Mesodermal cell (in vitro differentiated cells): ENCODE results near the gene NPHS1.

Experiments used
- H3K27ac ChIP-seq: 2 replicates; pipeline ENCODE4 v1.7.0; 2013; ENCODE audit warnings: mild to moderate bottlenecking, low read depth, low read length, moderate library complexity; ENCODE audit not compliant: severe bottlenecking
- H3K36me3 ChIP-seq: 2 replicates; pipeline ENCODE4 v1.7.1; 2013; ENCODE audit warnings: mild to moderate bottlenecking, low read length, moderate library complexity; ENCODE audit not compliant: control insufficient read depth, insufficient read depth
- H3K4me1 ChIP-seq: one replicate; pipeline ENCODE4 v1.7.1; 2013; ENCODE audit warnings: mild to moderate bottlenecking, low read length; ENCODE audit not compliant: insufficient read depth, control insufficient read depth, poor library complexity, severe bottlenecking
- H3K4me3 ChIP-seq: 2 replicates; pipeline ENCODE4 v1.7.0; 2013; ENCODE audit warnings: low read length, control low read depth, mild to moderate bottlenecking; ENCODE audit not compliant: insufficient read depth, poor library complexity, severe bottlenecking; ENCODE audit errors: extremely low read depth
- H3K9me3 ChIP-seq: 2 replicates; pipeline ENCODE4 v1.7.1; 2013; ENCODE audit warnings: mild to moderate bottlenecking, low read length, moderate library complexity; ENCODE audit not compliant: control insufficient read depth
- WGBS, 2 experiments: methylation state at CpG; one replicate each; pipeline ENCODE4 v1.1.5; 2013; ENCODE audit warnings: missing lambda C conversion rate in 2 of 2; ENCODE audit not compliant: insufficient coverage in 2 of 2; 5-methylcytosine and 5-hydroxymethylcytosine counted together

Gene NPHS1

DNA sequence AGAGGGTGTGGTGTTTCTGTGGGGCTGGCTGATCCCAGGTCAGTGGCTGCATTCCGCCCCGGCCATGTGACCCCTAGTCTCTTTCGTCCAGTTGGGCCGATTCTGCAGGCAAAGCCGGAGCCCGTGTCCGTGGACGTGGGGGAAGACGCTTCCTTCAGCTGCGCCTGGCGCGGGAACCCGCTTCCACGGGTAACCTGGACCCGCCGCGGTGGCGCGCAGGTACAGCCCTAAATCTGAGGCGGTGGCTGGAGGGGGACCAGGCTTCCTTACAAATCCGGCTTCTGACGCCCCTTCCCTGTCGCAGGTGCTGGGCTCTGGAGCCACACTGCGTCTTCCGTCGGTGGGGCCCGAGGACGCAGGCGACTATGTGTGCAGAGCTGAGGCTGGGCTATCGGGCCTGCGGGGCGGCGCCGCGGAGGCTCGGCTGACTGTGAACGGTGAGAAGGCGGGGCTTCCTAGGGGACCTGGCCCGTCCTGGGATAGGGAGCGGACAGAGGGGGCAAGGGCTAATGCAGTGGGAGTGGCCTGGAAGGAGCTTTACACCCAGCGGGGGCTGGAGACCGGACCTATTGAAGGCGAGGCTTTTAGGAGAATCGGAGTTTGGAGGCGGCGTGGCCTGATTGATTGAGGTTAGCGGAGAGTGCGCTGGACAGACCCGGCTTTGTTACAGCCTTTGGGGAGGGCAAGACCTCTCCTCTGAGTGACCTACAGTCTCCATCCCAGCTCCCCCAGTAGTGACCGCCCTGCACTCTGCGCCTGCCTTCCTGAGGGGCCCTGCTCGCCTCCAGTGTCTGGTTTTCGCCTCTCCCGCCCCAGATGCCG is 8.7 kb upstream of the NPHS1 start:
- Histone ChIP-seq H3K36me3 (no peaks in the 10 kb centered on the region), H3K27ac (no peak overlapping the region), H3K9me3 (no peaks in the 10 kb centered on the region), H3K4me1 (peaks cover 6% of the 10 kb centered on the region), H3K4me3 (peak overlapping the region; percentile 22)
- WGBS, 2 experiments: 4 to 8% methylated on average over 52 to 53 of the region's 55 CpGs

DNA sequence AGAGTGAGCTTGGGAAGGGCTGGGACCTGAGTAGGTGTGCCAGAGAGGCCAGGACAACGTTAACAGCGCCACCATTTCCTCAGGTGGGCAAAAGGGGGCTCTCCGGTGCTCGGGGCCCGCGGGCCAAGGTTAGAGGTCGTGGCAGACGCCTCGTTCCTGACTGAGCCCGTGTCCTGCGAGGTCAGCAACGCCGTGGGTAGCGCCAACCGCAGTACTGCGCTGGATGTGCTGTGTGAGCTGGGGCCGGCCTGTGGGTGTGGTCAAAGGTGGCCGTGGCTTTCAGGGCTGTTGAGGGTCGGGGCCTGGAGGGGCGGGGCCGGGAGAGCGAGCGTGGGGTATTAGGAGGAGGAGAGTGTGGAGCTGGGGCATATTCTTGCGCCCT is 8.1 kb upstream of the NPHS1 start:
- Histone ChIP-seq H3K4me1 (peaks cover 11% of the 10 kb centered on the region), H3K9me3 (no peaks in the 10 kb centered on the region), H3K4me3 (no peak overlapping the region), H3K36me3 (no peaks in the 10 kb centered on the region), H3K27ac (no peak overlapping the region)
- 9 to 10% methylated on average over 20 to 22 of the region's 24 CpGs for WGBS, 2 experiments

DNA sequence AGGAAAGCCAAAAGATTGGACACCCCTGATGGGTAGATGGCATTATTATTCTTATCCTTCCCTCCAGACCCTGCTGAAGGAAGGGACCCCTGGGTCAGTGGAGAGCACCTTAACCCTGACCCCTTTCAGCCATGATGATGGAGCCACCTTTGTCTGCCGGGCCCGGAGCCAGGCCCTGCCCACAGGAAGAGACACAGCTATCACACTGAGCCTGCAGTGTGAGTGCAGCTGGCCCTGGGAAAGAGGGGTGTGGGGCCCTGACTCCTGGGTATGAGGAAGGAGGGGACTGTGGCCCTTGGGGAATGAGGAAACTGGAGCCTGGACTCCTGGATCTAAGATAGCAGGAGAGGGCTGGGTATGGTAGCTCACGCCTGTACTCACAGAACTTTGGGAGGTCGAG is 7.1 kb upstream of the NPHS1 start:
- H3K9me3 ChIP-seq: no peaks in the 10 kb centered on the region
- H3K4me3 ChIP-seq: no peak overlapping the region
- no peaks in the 10 kb centered on the region for H3K36me3 ChIP-seq
- 81 to 94% methylated on average over 2 to 4 of the region's 4 CpGs for WGBS, 2 experiments
- H3K27ac ChIP-seq: no peak overlapping the region
- H3K4me1 ChIP-seq: peaks cover 11% of the 10 kb centered on the region

DNA sequence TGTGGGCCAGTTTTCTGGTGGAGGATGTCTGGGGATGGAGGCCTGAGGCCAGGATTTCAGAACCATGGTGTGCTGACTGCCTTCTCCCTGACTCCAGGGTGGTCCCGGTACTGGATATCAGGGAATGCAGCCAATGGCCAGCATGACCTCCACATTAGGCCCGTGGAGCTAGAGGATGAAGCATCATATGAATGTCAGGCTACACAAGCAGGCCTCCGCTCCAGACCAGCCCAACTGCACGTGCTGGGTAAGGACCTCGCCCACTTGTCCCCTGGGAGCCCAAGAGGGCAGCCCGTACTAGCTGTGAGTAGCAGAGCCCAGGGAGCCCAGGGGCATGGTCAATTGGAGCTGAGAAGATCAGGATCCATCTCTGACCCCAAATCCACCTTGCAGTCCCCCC is 6.0 kb upstream of the NPHS1 start:
- H3K9me3 ChIP-seq: no peaks in the 10 kb centered on the region
- H3K4me3 ChIP-seq: no peak overlapping the region
- peaks cover 11% of the 10 kb centered on the region for H3K4me1 ChIP-seq
- no peaks in the 10 kb centered on the region for H3K36me3 ChIP-seq
- WGBS, 2 experiments: 85 to 88% methylated on average over 5 to 6 of the region's 6 CpGs
- no peak overlapping the region for H3K27ac ChIP-seq

DNA sequence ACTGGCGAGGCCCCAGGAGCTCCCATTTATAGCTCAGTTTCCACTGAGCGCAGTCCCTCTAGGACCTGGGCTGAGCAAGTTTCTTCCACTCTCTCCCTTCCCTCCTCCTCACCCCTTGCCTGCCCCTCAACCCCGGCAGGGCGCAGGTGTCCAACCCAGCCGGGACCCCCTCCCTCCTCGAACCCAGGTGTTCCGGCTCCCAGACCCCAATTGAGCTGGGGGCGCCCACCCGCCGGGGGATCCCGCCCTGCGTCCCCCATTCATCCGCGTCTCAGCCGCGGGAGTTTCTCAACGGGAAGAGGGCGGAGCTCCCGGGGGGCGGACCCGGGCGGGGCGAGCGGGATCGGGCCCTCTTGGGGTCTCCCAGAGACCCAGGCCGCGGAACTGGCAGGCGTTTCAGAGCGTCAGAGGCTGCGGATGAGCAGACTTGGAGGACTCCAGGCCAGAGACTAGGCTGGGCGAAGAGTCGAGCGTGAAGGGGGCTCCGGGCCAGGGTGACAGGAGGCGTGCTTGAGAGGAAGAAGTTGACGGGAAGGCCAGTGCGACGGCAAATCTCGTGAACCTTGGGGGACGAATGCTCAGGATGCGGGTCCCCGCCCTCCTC is 4.3 kb upstream of the NPHS1 start, which contains the start of gene KIRREL2:
KIRREL2 (plus strand) TSS at position 366 of the 604 bp plus-strand sequence; CDS start at position 575, 209 bp downstream.
- Histone ChIP-seq H3K9me3 (no peaks in the 10 kb centered on the region), H3K4me3 (peak within 1 kb of the TSS; percentile 47), H3K4me1 (peaks cover 11% of the 10 kb centered on the region), H3K36me3 (no peaks in the 10 kb centered on the region), H3K27ac (no peak within 1 kb of the TSS)
- 0 to 1% methylated on average over 34 to 40 of the region's 42 CpGs for WGBS, 2 experiments

DNA sequence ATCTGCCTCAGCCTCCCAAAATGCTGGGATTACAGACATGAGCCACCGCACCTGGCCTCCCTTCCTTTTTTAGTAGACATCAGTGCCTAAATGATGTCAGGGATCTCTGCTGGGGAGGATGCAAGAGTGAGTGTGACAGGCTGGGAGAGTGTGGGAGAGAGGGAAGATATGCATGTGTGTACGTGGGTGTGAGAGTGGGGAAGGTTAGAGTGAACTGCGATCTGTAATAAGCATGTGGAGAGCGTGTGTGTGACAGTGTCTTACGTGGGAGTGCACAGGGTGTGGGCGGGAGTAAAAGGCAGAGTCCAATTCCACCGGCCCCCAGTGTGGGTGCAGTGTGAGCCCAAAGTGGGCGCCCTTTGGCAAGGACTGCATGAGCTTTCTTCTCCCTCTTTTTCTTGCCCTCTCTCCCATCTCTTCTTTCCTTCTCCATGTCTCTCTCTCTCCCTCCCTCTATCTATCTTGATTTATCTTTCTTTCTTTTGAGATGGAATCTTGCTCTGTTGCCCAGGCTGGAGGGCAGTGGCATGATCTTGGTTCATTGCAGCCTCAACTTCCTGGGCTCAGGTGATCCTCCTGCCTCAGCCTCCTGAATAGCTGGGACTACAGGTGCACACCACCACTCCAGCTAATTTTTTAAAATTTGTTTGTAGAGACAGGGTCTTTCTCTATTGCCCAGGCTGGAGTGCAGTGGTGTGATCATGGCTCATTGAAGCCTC is 893 bp upstream of the NPHS1 start:
- Histone ChIP-seq H3K36me3 (no peaks in the 10 kb centered on the region), H3K27ac (no peak overlapping the region), H3K4me3 (no peak overlapping the region), H3K4me1 (peaks cover 5% of the 10 kb centered on the region), H3K9me3 (no peaks in the 10 kb centered on the region)
- WGBS, 2 experiments: 84 to 85% methylated on average over 5 to 8 of the region's 8 CpGs

DNA sequence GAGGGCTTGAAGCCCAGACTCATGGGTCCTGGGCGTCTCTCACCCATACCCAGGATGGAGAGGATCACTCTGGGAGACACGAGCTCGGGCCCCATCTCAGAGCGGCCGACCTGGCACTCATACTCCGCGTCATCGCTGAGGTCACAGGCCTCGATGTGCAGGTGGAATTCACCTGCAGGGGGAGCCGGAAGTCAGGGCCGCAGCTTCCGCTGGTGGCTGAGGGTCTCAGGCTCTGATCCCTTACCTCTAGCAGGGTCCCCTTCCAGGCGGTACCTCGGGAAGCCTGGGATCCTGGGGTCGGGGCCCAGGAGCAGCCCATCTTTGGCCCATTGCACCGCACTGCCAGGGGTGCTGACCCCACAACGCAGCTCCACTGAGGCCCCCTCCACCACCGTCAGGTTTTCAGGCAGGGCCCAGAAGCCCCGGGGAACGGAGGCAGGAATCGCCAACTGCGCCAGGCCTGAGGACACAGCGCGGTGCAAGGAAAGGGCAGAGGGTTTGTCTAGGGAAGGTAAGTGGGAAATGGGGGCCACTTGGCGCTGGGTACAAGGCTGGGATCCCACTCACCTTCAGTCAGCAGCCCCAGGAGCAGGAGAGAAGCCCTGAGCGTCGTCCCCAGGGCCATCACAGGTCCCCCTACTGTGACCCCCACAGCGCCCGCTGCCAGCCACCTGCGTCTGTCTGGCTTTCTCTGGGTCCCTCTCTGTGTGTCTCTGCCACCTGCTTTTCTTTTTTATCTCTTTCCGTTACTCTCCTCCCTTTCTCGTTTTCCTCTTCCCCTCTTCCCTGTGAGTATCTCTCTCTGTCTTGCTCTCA is 883 bp downstream of the NPHS1 start:
- H3K36me3 ChIP-seq: no peaks in the 10 kb centered on the region
- 60 to 61% methylated on average over 21 to 27 of the region's 32 CpGs for WGBS, 2 experiments
- H3K27ac ChIP-seq: no peak overlapping the region
- peaks cover 5% of the 10 kb centered on the region for H3K4me1 ChIP-seq
- no peak overlapping the region for H3K4me3 ChIP-seq
- no peaks in the 10 kb centered on the region for H3K9me3 ChIP-seq

DNA sequence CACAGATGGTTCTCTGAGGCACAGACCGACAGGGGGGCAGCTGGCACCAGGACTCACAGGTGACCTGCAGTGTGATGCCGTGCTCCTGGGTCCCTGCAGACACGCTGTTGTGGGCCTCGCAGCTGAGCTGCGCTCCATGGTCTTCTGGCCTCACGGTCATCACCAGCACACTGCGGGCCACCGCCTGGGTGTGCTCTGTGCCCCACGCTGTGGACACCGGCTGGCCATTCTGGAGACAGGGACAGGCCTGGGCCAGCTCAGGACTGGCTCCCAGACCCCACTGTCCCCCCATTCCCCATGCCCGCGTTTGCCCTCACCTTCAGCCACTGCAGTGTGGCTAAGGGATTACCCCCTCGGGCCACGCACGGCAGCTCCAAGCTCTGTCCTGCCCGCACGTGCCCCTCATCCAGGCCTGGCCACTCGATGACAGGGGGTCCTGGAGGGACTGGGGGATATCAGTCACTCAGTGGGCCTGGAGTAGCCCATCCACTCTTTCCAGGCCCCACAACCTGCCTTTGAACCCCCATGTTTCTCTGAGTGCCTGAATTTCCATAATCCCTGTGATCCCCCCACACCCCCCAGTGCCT is 3.3 kb downstream of the NPHS1 start:
- no peak overlapping the region for H3K27ac ChIP-seq
- no peaks in the 10 kb centered on the region for H3K9me3 ChIP-seq
- no peaks in the 10 kb centered on the region for H3K36me3 ChIP-seq
- WGBS, 2 experiments: 86 to 93% methylated on average over 16 to 18 of the region's 18 CpGs
- H3K4me3 ChIP-seq: no peak overlapping the region
- H3K4me1 ChIP-seq: peaks cover 3% of the 10 kb centered on the region

DNA sequence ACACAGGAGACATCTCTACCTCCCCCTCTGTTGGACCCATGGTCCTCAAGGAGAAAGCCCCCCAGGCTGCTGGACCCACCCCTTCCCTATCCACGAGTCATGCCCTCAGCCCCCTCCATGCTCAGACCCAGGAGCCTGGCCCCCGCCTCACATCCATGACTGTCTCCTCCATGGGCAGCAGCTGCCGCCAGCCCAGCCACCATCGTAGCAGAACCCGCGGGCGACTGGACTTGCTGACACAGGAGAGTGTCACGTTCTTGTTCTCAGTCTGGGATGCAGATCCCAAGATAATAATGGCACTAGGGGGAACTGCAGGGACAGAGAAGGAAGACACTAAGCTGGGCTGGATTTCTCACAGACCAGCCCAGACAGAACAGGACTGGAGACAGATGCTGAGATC is 3.8 kb downstream of the NPHS1 start:
- no peaks in the 10 kb centered on the region for H3K36me3 ChIP-seq
- no peak overlapping the region for H3K27ac ChIP-seq
- no peak overlapping the region for H3K4me3 ChIP-seq
- H3K9me3 ChIP-seq: no peaks in the 10 kb centered on the region
- H3K4me1 ChIP-seq: peaks cover 3% of the 10 kb centered on the region
- WGBS, 2 experiments: 83 to 84% methylated on average over 8 of the region's 8 CpGs

DNA sequence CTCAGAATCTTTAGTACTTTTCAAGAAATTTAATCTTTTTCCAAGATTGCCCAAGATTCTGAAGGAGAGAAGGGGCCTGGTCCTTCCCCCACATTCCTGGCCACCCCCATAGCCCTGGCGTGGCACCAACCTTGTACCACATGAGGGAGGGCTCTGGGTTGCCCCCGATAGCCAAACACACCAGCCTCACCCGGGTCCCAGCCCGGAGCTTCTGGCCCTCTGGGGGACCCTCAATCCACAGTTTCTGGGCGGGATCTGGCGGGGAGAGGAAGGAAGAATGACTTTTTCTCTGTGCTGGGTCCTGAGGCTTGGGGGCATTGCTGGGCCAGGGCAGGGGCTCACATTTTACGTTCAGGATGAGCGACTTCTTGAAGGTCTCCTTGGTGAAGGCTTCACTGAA is 4.4 kb downstream of the NPHS1 start:
- 79 to 87% methylated on average over 2 to 7 of the region's 8 CpGs for WGBS, 2 experiments
- Histone ChIP-seq H3K36me3 (no peaks in the 10 kb centered on the region), H3K27ac (no peak overlapping the region), H3K4me3 (no peak overlapping the region), H3K9me3 (no peaks in the 10 kb centered on the region), H3K4me1 (peaks cover 3% of the 10 kb centered on the region)
